Suprapubic skin (tissue), 4 donors: ENCODE measurements around the gene RAB3GAP1. TPM values are rescaled to one million over a fixed set of nuclear protein-coding genes. Genes with fewer than 3 reads are reported as not detected.

Source experiments
- DNase-seq, 2 donors: peaks; one replicate each; pipeline ENCODE4 v3.0.0-alpha.2; 2019; ENCODE audit warnings: low spot score in 2 of 2
- H3K27ac ChIP-seq: fragments of 200-600 bp; sonication (generic); one replicate; pipeline ENCODE4 v1.5.1; 2019
- H3K27me3 ChIP-seq: fragments of 200-600 bp; sonication (generic); one replicate; pipeline ENCODE4 v1.5.1; 2019
- H3K36me3 ChIP-seq: fragments of 200-600 bp; sonication (generic); one replicate; pipeline ENCODE4 v1.5.1; 2019
- H3K4me1 ChIP-seq: fragments of 200-600 bp; sonication (generic); one replicate; pipeline ENCODE4 v1.5.1; 2019
- H3K4me3 ChIP-seq: fragments of 200-600 bp; sonication (generic); one replicate; pipeline ENCODE4 v1.5.1; 2019; ENCODE audit warnings: mild to moderate bottlenecking
- H3K9me3 ChIP-seq: fragments of 200-600 bp; sonication (generic); one replicate; pipeline ENCODE4 v1.5.1; 2019
- EP300 ChIP-seq: sonication (generic); formaldehyde crosslinking; IDR thresholded peaks from one replicate; pipeline ENCODE4 v1.6.1; 2017; ENCODE audit warnings: antibody characterized with exemption
- POLR2A ChIP-seq, 2 donors: fragments of 450-650 bp; IDR thresholded peaks; one replicate each; pipeline ENCODE4 v1.6.1; 2017; ENCODE audit warnings: antibody characterized with exemption in 2 of 2, mild to moderate bottlenecking in 2 of 2, moderate library complexity in 2 of 2
- POLR2AphosphoS5 ChIP-seq, 3 donors: sonication (generic); formaldehyde crosslinking; IDR thresholded peaks; one replicate each; pipeline ENCODE4 v1.6.1; 2017; ENCODE audit warnings: antibody characterized with exemption in 3 of 3
- WGBS: methylation state at CpG from one replicate; pipeline ENCODE4 v1.1.5; 2018; 5-methylcytosine and 5-hydroxymethylcytosine counted together
- total RNA-seq, 4 donors: library from RNA; depleted of rRNA; stranded (reverse); fragments of >200 nt; gene quantifications; one replicate each; pipeline ENCODE4 v1.1.0, GENCODE V29; 2016
- TF ChIP-seq, protein P1 (sequence below), 2 donors: fragments of 200-600 bp in 1 of 2; fragments of 450-650 bp in 1 of 2; sonication (generic) in 1 of 2; IDR thresholded peaks; one replicate each; pipeline ENCODE4 v1.5.1; 2016 to 2019; ENCODE audit warnings: antibody characterized with exemption in 2 of 2, mild to moderate bottlenecking in 1 of 2, moderate library complexity in 1 of 2

The RAB3GAP1 gene
- total RNA-seq, 4 donors from 2014 or later: 36.8 to 62.0 (median 52.6) TPM

DNA sequence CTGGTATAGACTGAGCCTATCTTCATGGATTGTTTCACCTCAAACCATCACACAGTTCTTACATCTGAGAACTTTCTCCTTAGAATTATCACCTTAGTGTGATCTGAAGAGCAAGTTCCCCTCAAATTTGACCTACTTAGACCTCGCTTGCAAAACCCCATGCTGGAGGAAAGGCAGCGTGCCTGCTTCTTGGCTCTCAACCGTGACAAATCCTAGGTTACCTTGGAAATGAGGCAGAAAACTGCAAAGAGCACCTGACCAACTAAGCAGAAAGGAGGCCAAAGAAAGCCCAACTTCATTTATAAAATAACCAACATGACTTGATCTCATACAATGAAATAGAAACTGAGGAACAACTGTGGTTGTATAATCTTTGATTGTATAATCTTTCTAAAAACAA lies 146.4 kb downstream of the RAB3GAP1 start:
- H3K36me3 ChIP-seq: no peaks in the 10 kb centered on the region
- DNase-seq: no peak
- H3K4me1 ChIP-seq: no peaks in the 10 kb centered on the region
- no peak overlapping the region for H3K27ac ChIP-seq
- H3K27me3 ChIP-seq: no peaks in the 10 kb centered on the region
- no peaks in the 10 kb centered on the region for H3K9me3 ChIP-seq
- no peak for TF ChIP-seq POLR2AphosphoS5 (IDR thresholded peaks at IDR 0.05)
- no peak for TF ChIP-seq EP300
- no peak for TF ChIP-seq POLR2A (IDR thresholded peaks at IDR 0.05)
- TF ChIP-seq, protein P1, sequence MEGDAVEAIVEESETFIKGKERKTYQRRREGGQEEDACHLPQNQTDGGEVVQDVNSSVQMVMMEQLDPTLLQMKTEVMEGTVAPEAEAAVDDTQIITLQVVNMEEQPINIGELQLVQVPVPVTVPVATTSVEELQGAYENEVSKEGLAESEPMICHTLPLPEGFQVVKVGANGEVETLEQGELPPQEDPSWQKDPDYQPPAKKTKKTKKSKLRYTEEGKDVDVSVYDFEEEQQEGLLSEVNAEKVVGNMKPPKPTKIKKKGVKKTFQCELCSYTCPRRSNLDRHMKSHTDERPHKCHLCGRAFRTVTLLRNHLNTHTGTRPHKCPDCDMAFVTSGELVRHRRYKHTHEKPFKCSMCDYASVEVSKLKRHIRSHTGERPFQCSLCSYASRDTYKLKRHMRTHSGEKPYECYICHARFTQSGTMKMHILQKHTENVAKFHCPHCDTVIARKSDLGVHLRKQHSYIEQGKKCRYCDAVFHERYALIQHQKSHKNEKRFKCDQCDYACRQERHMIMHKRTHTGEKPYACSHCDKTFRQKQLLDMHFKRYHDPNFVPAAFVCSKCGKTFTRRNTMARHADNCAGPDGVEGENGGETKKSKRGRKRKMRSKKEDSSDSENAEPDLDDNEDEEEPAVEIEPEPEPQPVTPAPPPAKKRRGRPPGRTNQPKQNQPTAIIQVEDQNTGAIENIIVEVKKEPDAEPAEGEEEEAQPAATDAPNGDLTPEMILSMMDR (IDR thresholded peaks at IDR 0.05): no peak
- no peak overlapping the region for H3K4me3 ChIP-seq
- 88% methylated on average over 3 of the region's 3 CpGs for WGBS

GRCh38 chr2:135202751-135203150 lies 150.7 kb downstream of the RAB3GAP1 start:
- H3K36me3 ChIP-seq: peaks cover 4% of the 10 kb centered on the region
- H3K27ac ChIP-seq: no peak overlapping the region
- H3K27me3 ChIP-seq: no peaks in the 10 kb centered on the region
- TF ChIP-seq POLR2AphosphoS5 (IDR thresholded peaks at IDR 0.05) (no peak), EP300 (no peak), POLR2A (IDR thresholded peaks at IDR 0.05) (no peak)
- TF ChIP-seq, protein P1 (IDR thresholded peaks at IDR 0.05): no peak
- DNase-seq: no peak
- H3K9me3 ChIP-seq: no peaks in the 10 kb centered on the region
- no peak overlapping the region for H3K4me3 ChIP-seq
- no peaks in the 10 kb centered on the region for H3K4me1 ChIP-seq

DNA sequence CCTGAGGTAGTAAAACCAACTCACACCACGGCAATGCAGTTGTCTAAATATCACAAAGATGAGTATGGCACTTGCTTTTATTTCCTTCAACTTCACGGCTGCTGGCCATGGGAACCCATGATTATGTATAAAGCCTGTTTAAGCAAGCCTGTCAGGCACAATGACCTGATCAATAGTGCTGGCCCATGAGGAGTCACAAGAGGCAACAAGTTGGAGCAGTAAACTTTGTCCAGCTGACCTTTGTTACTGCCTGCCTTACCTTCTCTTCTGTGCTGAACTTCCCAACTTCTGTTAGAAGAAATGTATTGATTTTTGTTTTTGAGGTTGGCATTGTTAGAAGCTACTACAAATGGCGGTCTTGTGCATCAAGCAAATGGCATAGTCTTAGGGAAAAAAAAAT lies 151.9 kb downstream of the RAB3GAP1 start:
- DNase-seq: no peak
- no peaks in the 10 kb centered on the region for H3K27me3 ChIP-seq
- TF ChIP-seq EP300 (no peak), POLR2AphosphoS5 (IDR thresholded peaks at IDR 0.05) (no peak), POLR2A (IDR thresholded peaks at IDR 0.05) (no peak)
- TF ChIP-seq, protein P1 (IDR thresholded peaks at IDR 0.05): no peak
- H3K36me3 ChIP-seq: peaks cover 4% of the 10 kb centered on the region
- no peaks in the 10 kb centered on the region for H3K9me3 ChIP-seq
- H3K27ac ChIP-seq: no peak overlapping the region
- 90% methylated on average over 3 of the region's 3 CpGs for WGBS
- no peak overlapping the region for H3K4me3 ChIP-seq
- no peaks in the 10 kb centered on the region for H3K4me1 ChIP-seq

GRCh38 chr2:135208016-135208415 lies 155.9 kb downstream of the RAB3GAP1 start:
- WGBS: 62% methylated on average over 2 of the region's 2 CpGs
- no peak for TF ChIP-seq POLR2A (IDR thresholded peaks at IDR 0.05)
- TF ChIP-seq, protein P1 (IDR thresholded peaks at IDR 0.05): no peak
- TF ChIP-seq POLR2AphosphoS5 (IDR thresholded peaks at IDR 0.05): no peak
- TF ChIP-seq EP300: no peak
- Histone ChIP-seq H3K9me3 (no peaks in the 10 kb centered on the region), H3K4me3 (no peak overlapping the region), H3K27me3 (no peaks in the 10 kb centered on the region), H3K4me1 (no peaks in the 10 kb centered on the region), H3K27ac (no peak overlapping the region), H3K36me3 (peaks cover 4% of the 10 kb centered on the region)
- DNase-seq: no peak

DNA sequence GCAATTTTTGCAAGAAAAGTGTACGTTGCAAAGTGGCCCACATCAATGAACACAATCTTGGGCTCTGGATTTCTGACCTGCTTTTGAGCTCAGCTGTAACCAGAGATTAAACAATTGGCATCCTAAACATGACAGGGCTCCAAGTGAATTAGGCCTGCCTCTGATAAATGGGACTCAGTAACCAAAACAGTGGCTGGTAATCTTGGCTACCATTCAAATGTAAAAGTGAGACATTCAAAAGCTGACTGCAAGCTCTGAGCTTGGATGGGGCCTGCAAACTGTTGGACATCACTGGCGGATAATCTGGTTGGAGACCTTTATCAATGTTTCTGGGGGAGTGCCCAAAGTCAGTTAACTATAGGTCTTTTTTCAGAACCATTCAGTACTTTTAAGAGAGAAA lies 160.7 kb downstream of the RAB3GAP1 start:
- 92% methylated on average over 2 of the region's 2 CpGs for WGBS
- Histone ChIP-seq H3K4me3 (no peak overlapping the region), H3K36me3 (peaks cover 5% of the 10 kb centered on the region), H3K4me1 (no peaks in the 10 kb centered on the region), H3K27me3 (no peaks in the 10 kb centered on the region), H3K27ac (no peak overlapping the region), H3K9me3 (no peaks in the 10 kb centered on the region)
- no peak for DNase-seq
- TF ChIP-seq, protein P1 (IDR thresholded peaks at IDR 0.05): no peak
- no peak for TF ChIP-seq POLR2AphosphoS5 (IDR thresholded peaks at IDR 0.05)
- no peak for TF ChIP-seq EP300
- no peak for TF ChIP-seq POLR2A (IDR thresholded peaks at IDR 0.05)
